ENCODE measurements around the gene WDR5B.

The WDR5B gene

GRCh38 chr3:122443090-122443489 is 27.2 kb upstream of the WDR5B start:
- no peak overlapping the region for H3K4me3 ChIP-seq (ENCODE audit: low read length)
- no peaks in the 10 kb centered on the region for H3K27me3 ChIP-seq (ENCODE audit: insufficient read depth, low read length, poor library complexity)
- H3K56ac ChIP-seq (ENCODE audit: low read length), result peak overlapping the region; percentile 59
- H3K4me1 ChIP-seq (ENCODE audit: control insufficient read depth, low read depth, low read length), result no peaks in the 10 kb centered on the region
- no peaks in the 10 kb centered on the region for H3K79me2 ChIP-seq (ENCODE audit: control insufficient read depth, insufficient read depth, low read length)
- no peak overlapping the region for H3K4ac ChIP-seq (ENCODE audit: low read depth, low read length)
- H2BK120ac ChIP-seq (ENCODE audit: low read depth, low read length), result no peak overlapping the region
- peak; percentile 93 for DNase-seq
- H4K8ac ChIP-seq (ENCODE audit: low read depth, low read length), result no peak overlapping the region
- no peak overlapping the region for H2AK5ac ChIP-seq (ENCODE audit: low read length)
- H3K18ac ChIP-seq (ENCODE audit: low read length), result no peak overlapping the region
- H3K9ac ChIP-seq (ENCODE audit: low read length), result no peak overlapping the region
- H3K27ac ChIP-seq (ENCODE audit: low read depth, low read length), result no peak overlapping the region
- H3K36me3 ChIP-seq (ENCODE audit: control insufficient read depth, insufficient read depth, low read length), result peaks cover 3% of the 10 kb centered on the region
- WGBS (ENCODE audit: extremely low coverage, insufficient coverage, low lambda C conversion rate), result no CpG with 5 or more reads among the region's 10 CpGs
- no peaks in the 10 kb centered on the region for H3K79me1 ChIP-seq (ENCODE audit: low read length)
- no peak overlapping the region for H3K4me2 ChIP-seq (ENCODE audit: low read length)
- no peak overlapping the region for H3K23ac ChIP-seq (ENCODE audit: low read length)
- no peak overlapping the region for H2BK5ac ChIP-seq (ENCODE audit: low read length)
- H2BK15ac ChIP-seq (replicated peaks; ENCODE audit: low read depth), result no peak overlapping the region
- no peak overlapping the region for H4K5ac ChIP-seq (ENCODE audit: low read length)

GRCh38 chr3:122435950-122436349 is 20.1 kb upstream of the WDR5B start:
- H3K36me3 ChIP-seq (ENCODE audit: control insufficient read depth, insufficient read depth, low read length), result peaks cover 3% of the 10 kb centered on the region
- H3K23ac ChIP-seq (ENCODE audit: low read length), result no peak overlapping the region
- no peak overlapping the region for H2BK5ac ChIP-seq (ENCODE audit: low read length)
- no peak overlapping the region for H3K4me3 ChIP-seq (ENCODE audit: low read length)
- no peak overlapping the region for H3K4ac ChIP-seq (ENCODE audit: low read depth, low read length)
- no peak overlapping the region for H3K4me2 ChIP-seq (ENCODE audit: low read length)
- no peak overlapping the region for H2BK120ac ChIP-seq (ENCODE audit: low read depth, low read length)
- H3K56ac ChIP-seq (ENCODE audit: low read length), result no peak overlapping the region
- H2AK5ac ChIP-seq (ENCODE audit: low read length), result no peak overlapping the region
- H4K8ac ChIP-seq (ENCODE audit: low read depth, low read length), result no peak overlapping the region
- DNase-seq, result peak; percentile 16
- no peak overlapping the region for H3K9ac ChIP-seq (ENCODE audit: low read length)
- no peak overlapping the region for H4K5ac ChIP-seq (ENCODE audit: low read length)
- H3K27ac ChIP-seq (ENCODE audit: low read depth, low read length), result no peak overlapping the region
- no CpG with 5 or more reads among the region's 9 CpGs for WGBS (ENCODE audit: extremely low coverage, insufficient coverage, low lambda C conversion rate)
- H3K4me1 ChIP-seq (ENCODE audit: control insufficient read depth, low read depth, low read length), result no peaks in the 10 kb centered on the region
- no peaks in the 10 kb centered on the region for H3K79me1 ChIP-seq (ENCODE audit: low read length)
- no peaks in the 10 kb centered on the region for H3K79me2 ChIP-seq (ENCODE audit: control insufficient read depth, insufficient read depth, low read length)
- no peaks in the 10 kb centered on the region for H3K27me3 ChIP-seq (ENCODE audit: insufficient read depth, low read length, poor library complexity)
- H3K18ac ChIP-seq (ENCODE audit: low read length), result no peak overlapping the region
- H2BK15ac ChIP-seq (replicated peaks; ENCODE audit: low read depth), result no peak overlapping the region

GRCh38 chr3:122430371-122430770 is 14.5 kb upstream of the WDR5B start:
- no peak overlapping the region for H4K5ac ChIP-seq (ENCODE audit: low read length)
- H3K79me1 ChIP-seq (ENCODE audit: low read length), result no peaks in the 10 kb centered on the region
- H3K4me1 ChIP-seq (ENCODE audit: control insufficient read depth, low read depth, low read length), result no peaks in the 10 kb centered on the region
- peaks cover 7% of the 10 kb centered on the region for H3K36me3 ChIP-seq (ENCODE audit: control insufficient read depth, insufficient read depth, low read length)
- H3K4me2 ChIP-seq (ENCODE audit: low read length), result no peak overlapping the region
- no peak overlapping the region for H3K56ac ChIP-seq (ENCODE audit: low read length)
- H3K9ac ChIP-seq (ENCODE audit: low read length), result no peak overlapping the region
- no peak overlapping the region for H4K8ac ChIP-seq (ENCODE audit: low read depth, low read length)
- WGBS (ENCODE audit: extremely low coverage, insufficient coverage, low lambda C conversion rate), result no CpG with 5 or more reads among the region's 2 CpGs
- no peak overlapping the region for H2BK5ac ChIP-seq (ENCODE audit: low read length)
- no peak overlapping the region for H3K18ac ChIP-seq (ENCODE audit: low read length)
- no peak overlapping the region for H3K23ac ChIP-seq (ENCODE audit: low read length)
- DNase-seq, result no peak
- H2AK5ac ChIP-seq (ENCODE audit: low read length), result no peak overlapping the region
- no peak overlapping the region for H3K27ac ChIP-seq (ENCODE audit: low read depth, low read length)
- no peak overlapping the region for H2BK120ac ChIP-seq (ENCODE audit: low read depth, low read length)
- no peaks in the 10 kb centered on the region for H3K27me3 ChIP-seq (ENCODE audit: insufficient read depth, low read length, poor library complexity)
- no peak overlapping the region for H3K4me3 ChIP-seq (ENCODE audit: low read length)
- no peak overlapping the region for H3K4ac ChIP-seq (ENCODE audit: low read depth, low read length)
- no peaks in the 10 kb centered on the region for H3K79me2 ChIP-seq (ENCODE audit: control insufficient read depth, insufficient read depth, low read length)
- H2BK15ac ChIP-seq (replicated peaks; ENCODE audit: low read depth), result no peak overlapping the region

- H3K18ac ChIP-seq (ENCODE audit: low read length), result no peak overlapping the region
- no peak overlapping the region for H3K4me2 ChIP-seq (ENCODE audit: low read length)
- no peak overlapping the region for H2AK5ac ChIP-seq (ENCODE audit: low read length)
- H3K79me1 ChIP-seq (ENCODE audit: low read length), result no peaks in the 10 kb centered on the region
- no peak overlapping the region for H2BK15ac ChIP-seq (replicated peaks; ENCODE audit: low read depth)
- H3K79me2 ChIP-seq (ENCODE audit: control insufficient read depth, insufficient read depth, low read length), result no peaks in the 10 kb centered on the region
- no peak overlapping the region for H2BK5ac ChIP-seq (ENCODE audit: low read length)
- no peak overlapping the region for H3K23ac ChIP-seq (ENCODE audit: low read length)
- no peak overlapping the region for H2BK120ac ChIP-seq (ENCODE audit: low read depth, low read length)
- H3K4ac ChIP-seq (ENCODE audit: low read depth, low read length), result no peak overlapping the region
- H3K27me3 ChIP-seq (ENCODE audit: insufficient read depth, low read length, poor library complexity), result no peaks in the 10 kb centered on the region
- WGBS (ENCODE audit: extremely low coverage, insufficient coverage, low lambda C conversion rate), result no CpG with 5 or more reads among the region's 2 CpGs
- no peak overlapping the region for H3K4me3 ChIP-seq (ENCODE audit: low read length)
- H4K5ac ChIP-seq (ENCODE audit: low read length), result no peak overlapping the region
- H4K8ac ChIP-seq (ENCODE audit: low read depth, low read length), result no peak overlapping the region
- DNase-seq, result no peak
- peaks cover 5% of the 10 kb centered on the region for H3K36me3 ChIP-seq (ENCODE audit: control insufficient read depth, insufficient read depth, low read length)
- H3K27ac ChIP-seq (ENCODE audit: low read depth, low read length), result no peak overlapping the region
- no peaks in the 10 kb centered on the region for H3K4me1 ChIP-seq (ENCODE audit: control insufficient read depth, low read depth, low read length)
- H3K56ac ChIP-seq (ENCODE audit: low read length), result no peak overlapping the region
- H3K9ac ChIP-seq (ENCODE audit: low read length), result no peak overlapping the region
Observed at GRCh38 chr3:122427857-122428471, 12.1 kb upstream of the WDR5B start.

GRCh38 chr3:122421836-122422235 is 6.0 kb upstream of the WDR5B start:
- Histone ChIP-seq H3K79me2 (ENCODE audit: control insufficient read depth, insufficient read depth, low read length) (no peaks in the 10 kb centered on the region), H3K23ac (ENCODE audit: low read length) (no peak overlapping the region), H3K27ac (ENCODE audit: low read depth, low read length) (no peak overlapping the region), H3K4me2 (ENCODE audit: low read length) (no peak overlapping the region), H3K79me1 (ENCODE audit: low read length) (no peaks in the 10 kb centered on the region), H3K4me1 (ENCODE audit: control insufficient read depth, low read depth, low read length) (no peaks in the 10 kb centered on the region), H3K4ac (ENCODE audit: low read depth, low read length) (no peak overlapping the region), H3K9ac (ENCODE audit: low read length) (no peak overlapping the region), H3K36me3 (ENCODE audit: control insufficient read depth, insufficient read depth, low read length) (peaks cover 3% of the 10 kb centered on the region), H4K8ac (ENCODE audit: low read depth, low read length) (no peak overlapping the region), H3K56ac (ENCODE audit: low read length) (no peak overlapping the region), H3K4me3 (ENCODE audit: low read length) (no peak overlapping the region), H2AK5ac (ENCODE audit: low read length) (no peak overlapping the region), H3K27me3 (ENCODE audit: insufficient read depth, low read length, poor library complexity) (no peaks in the 10 kb centered on the region), H3K18ac (ENCODE audit: low read length) (no peak overlapping the region), H4K5ac (ENCODE audit: low read length) (no peak overlapping the region), H2BK120ac (ENCODE audit: low read depth, low read length) (no peak overlapping the region), H2BK5ac (ENCODE audit: low read length) (no peak overlapping the region), H2BK15ac (replicated peaks; ENCODE audit: low read depth) (no peak overlapping the region)
- no CpG with 5 or more reads among the region's 2 CpGs for WGBS (ENCODE audit: extremely low coverage, insufficient coverage, low lambda C conversion rate)
- no peak for DNase-seq

GRCh38 chr3:122421101-122421500 is 5.2 kb upstream of the WDR5B start:
- H3K4me2 ChIP-seq (ENCODE audit: low read length), result no peak overlapping the region
- no peak overlapping the region for H3K4me3 ChIP-seq (ENCODE audit: low read length)
- no CpG with 5 or more reads among the region's 4 CpGs for WGBS (ENCODE audit: extremely low coverage, insufficient coverage, low lambda C conversion rate)
- H3K18ac ChIP-seq (ENCODE audit: low read length), result no peak overlapping the region
- H4K5ac ChIP-seq (ENCODE audit: low read length), result no peak overlapping the region
- H3K36me3 ChIP-seq (ENCODE audit: control insufficient read depth, insufficient read depth, low read length), result no peaks in the 10 kb centered on the region
- H3K4ac ChIP-seq (ENCODE audit: low read depth, low read length), result no peak overlapping the region
- H4K8ac ChIP-seq (ENCODE audit: low read depth, low read length), result no peak overlapping the region
- no peaks in the 10 kb centered on the region for H3K27me3 ChIP-seq (ENCODE audit: insufficient read depth, low read length, poor library complexity)
- no peak overlapping the region for H3K9ac ChIP-seq (ENCODE audit: low read length)
- H3K27ac ChIP-seq (ENCODE audit: low read depth, low read length), result no peak overlapping the region
- DNase-seq, result no peak
- H2BK5ac ChIP-seq (ENCODE audit: low read length), result no peak overlapping the region
- no peaks in the 10 kb centered on the region for H3K79me2 ChIP-seq (ENCODE audit: control insufficient read depth, insufficient read depth, low read length)
- no peak overlapping the region for H3K56ac ChIP-seq (ENCODE audit: low read length)
- no peak overlapping the region for H2AK5ac ChIP-seq (ENCODE audit: low read length)
- no peaks in the 10 kb centered on the region for H3K4me1 ChIP-seq (ENCODE audit: control insufficient read depth, low read depth, low read length)
- no peak overlapping the region for H3K23ac ChIP-seq (ENCODE audit: low read length)
- H3K79me1 ChIP-seq (ENCODE audit: low read length), result no peaks in the 10 kb centered on the region
- no peak overlapping the region for H2BK120ac ChIP-seq (ENCODE audit: low read depth, low read length)
- no peak overlapping the region for H2BK15ac ChIP-seq (replicated peaks; ENCODE audit: low read depth)
